ENCODE measurements around the gene RHD.
"Not testable (repeated sequence)": the region's sequence is repeated elsewhere in the genome, so short reads cannot be mapped to it uniquely, and the experiment has no call there.

Gene RHD

DNA sequence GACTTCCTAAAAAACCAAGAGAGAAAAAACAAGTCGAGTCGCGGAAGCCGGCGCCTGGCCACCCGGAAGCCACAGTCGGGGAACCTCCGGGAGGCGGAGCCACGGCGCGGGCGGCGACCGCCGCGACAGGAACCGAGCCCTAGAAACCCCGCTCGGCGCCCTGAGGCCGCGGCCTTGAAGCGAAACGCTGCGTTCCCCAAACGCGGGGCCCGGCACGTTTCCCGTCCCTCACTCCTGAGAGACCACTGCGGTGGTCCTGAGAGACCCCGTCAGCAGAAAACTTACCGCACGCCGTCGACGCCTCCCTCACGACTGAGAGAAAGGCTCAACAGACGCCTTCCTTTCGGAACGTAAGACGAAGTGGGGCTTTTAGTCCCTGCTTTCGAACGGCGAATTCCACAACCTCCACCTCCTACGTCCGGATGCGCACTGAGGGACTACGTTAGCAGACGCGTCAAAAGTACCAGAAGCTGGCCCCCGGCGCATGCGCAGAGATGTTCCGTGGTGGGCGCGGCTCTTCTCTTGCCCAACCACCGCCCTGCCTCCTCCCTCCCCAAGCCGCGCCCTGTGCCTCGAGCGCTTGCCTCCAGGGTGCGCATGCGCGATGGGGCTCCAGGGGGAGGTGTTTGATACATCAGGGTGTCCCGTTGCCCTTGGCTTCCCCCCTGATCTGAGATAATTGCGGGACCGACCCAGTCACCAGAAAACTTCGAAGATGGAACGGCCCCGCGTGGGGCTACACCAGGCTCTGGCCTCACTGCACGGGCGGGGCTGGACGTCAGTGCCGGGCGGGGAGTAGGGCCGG lies 25.1 kb upstream of the RHD start, which contains the start of gene RSRP1:
TSS of gene RSRP1 (minus strand) at position 431 of the 805 bp plus-strand sequence. CDS start 491 bp downstream, outside the sequence.
- Mint-ChIP-seq H3K9me3 (ENCODE audit: low read depth) (no peaks in the 10 kb centered on the region), H3K36me3 (peaks cover 17% of the 10 kb centered on the region), H3K4me1 (ENCODE audit: low read depth) (peaks cover 45% of the 10 kb centered on the region), H3K27me3 (no peaks in the 10 kb centered on the region), H3K4me3 (peak within 1 kb of the TSS; percentile 96), H3K27ac (peak within 1 kb of the TSS; percentile 98)

DNA sequence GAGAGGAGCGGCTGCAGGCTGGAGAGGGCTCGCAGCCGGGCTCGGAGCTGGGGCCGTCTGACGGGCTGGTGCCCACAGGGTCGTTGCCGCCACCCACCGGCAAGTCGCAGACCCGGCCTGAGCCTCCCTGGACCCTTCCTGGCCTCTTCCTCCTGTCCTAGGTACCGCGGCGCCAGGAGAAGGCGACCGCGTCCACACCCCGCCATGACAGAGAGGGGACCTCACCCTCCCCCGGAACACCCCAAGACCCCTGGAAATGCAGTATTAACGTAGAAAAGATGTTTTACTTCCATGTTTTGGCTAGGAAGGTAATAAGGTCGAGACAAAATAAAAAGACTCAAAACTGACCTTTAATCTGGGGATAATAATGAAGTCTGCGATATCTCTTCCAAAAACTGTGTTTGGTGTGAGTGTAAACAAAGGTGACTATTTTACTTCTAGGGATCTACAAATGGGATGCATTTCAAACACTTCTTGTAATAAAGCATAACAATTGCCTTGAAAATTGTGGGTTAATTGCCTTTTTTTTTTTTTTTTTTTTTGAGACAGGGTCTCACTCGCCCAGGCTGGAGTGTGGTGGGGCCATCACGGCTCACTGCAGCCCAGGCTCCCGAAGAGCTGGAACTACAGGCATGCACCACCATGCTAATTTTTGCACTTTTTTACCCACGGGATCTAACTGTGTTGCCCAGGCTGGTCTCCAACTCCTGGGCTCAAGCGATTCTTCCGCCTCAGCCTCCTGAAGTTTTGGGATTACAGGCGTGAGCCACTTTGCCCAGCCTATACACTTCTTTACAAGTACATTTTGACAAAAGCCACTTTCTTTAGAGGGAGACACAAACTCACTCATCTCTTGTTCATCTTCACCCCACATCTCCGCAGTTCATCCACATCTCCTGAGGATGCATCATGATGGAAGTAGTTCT lies 24.2 kb upstream of the RHD start:
- peak overlapping the region; percentile 96 for H3K4me3 Mint-ChIP-seq
- peak overlapping the region; percentile 77 for H3K27ac Mint-ChIP-seq
- peaks cover 17% of the 10 kb centered on the region for H3K36me3 Mint-ChIP-seq
- H3K27me3 Mint-ChIP-seq, result no peaks in the 10 kb centered on the region
- peaks cover 37% of the 10 kb centered on the region for H3K4me1 Mint-ChIP-seq (ENCODE audit: low read depth)
- H3K9me3 Mint-ChIP-seq (ENCODE audit: low read depth), result no peaks in the 10 kb centered on the region

GRCh38 chr1:25253911-25254310 lies 18.4 kb upstream of the RHD start:
- H3K4me3 Mint-ChIP-seq, result no peak overlapping the region
- H3K9me3 Mint-ChIP-seq (ENCODE audit: low read depth), result no peaks in the 10 kb centered on the region
- H3K4me1 Mint-ChIP-seq (ENCODE audit: low read depth), result peaks cover 4% of the 10 kb centered on the region
- H3K27ac Mint-ChIP-seq, result no peak overlapping the region
- H3K36me3 Mint-ChIP-seq, result no peaks in the 10 kb centered on the region
- no peaks in the 10 kb centered on the region for H3K27me3 Mint-ChIP-seq

- no peaks in the 10 kb centered on the region for H3K27me3 Mint-ChIP-seq
- H3K36me3 Mint-ChIP-seq, result no peaks in the 10 kb centered on the region
- H3K4me3 Mint-ChIP-seq, result no peak overlapping the region
- H3K27ac Mint-ChIP-seq, result no peak overlapping the region
- H3K4me1 Mint-ChIP-seq (ENCODE audit: low read depth), result peaks cover 11% of the 10 kb centered on the region
- H3K9me3 Mint-ChIP-seq (ENCODE audit: low read depth), result no peaks in the 10 kb centered on the region
Measured at GRCh38 chr1:25255706-25256577, 16.4 kb upstream of the RHD start.

GRCh38 chr1:25256578-25256965 lies 15.7 kb upstream of the RHD start:
- Mint-ChIP-seq H3K4me1 (ENCODE audit: low read depth) (peaks cover 11% of the 10 kb centered on the region), H3K27ac (no peak overlapping the region), H3K27me3 (no peaks in the 10 kb centered on the region), H3K36me3 (no peaks in the 10 kb centered on the region), H3K9me3 (ENCODE audit: low read depth) (no peaks in the 10 kb centered on the region), H3K4me3 (no peak overlapping the region)

GRCh38 chr1:25257196-25257595 lies 15.1 kb upstream of the RHD start:
- Mint-ChIP-seq H3K36me3 (peaks cover under 1% of the 10 kb centered on the region), H3K4me1 (ENCODE audit: low read depth) (peaks cover 12% of the 10 kb centered on the region), H3K9me3 (ENCODE audit: low read depth) (no peaks in the 10 kb centered on the region), H3K27me3 (no peaks in the 10 kb centered on the region), H3K27ac (no peak overlapping the region), H3K4me3 (no peak overlapping the region)

- Mint-ChIP-seq H3K27ac (peak overlapping the region; percentile 34), H3K4me1 (ENCODE audit: low read depth) (peaks cover 23% of the 10 kb centered on the region)
- H3K9me3 Mint-ChIP-seq (ENCODE audit: low read depth); H3K36me3 Mint-ChIP-seq; H3K4me3 Mint-ChIP-seq; H3K27me3 Mint-ChIP-seq: not testable (repeated sequence)
Measured at GRCh38 chr1:25259813-25260212, 12.5 kb upstream of the RHD start.

DNA sequence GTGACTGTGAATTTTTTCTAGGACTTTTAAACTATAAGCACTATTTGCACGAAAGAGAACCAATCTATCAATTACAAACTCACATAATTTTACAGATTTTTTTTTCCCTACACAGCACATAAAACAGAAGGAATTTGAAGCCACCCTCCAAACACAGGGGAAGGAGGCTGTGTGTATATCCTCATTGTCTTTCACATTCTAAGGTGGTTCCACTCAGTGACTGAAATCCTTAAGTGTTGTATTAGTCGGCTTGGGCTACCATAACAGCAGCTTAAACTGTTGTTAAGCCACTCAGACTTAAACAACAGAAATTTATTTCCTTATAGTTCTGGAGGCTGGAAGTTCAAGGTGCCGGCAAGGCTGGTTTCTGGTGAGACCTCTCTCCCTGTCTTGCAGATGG lies 12.0 kb upstream of the RHD start:
- not testable (repeated sequence) for H3K36me3 Mint-ChIP-seq; H3K4me3 Mint-ChIP-seq; H3K27me3 Mint-ChIP-seq; H3K9me3 Mint-ChIP-seq (ENCODE audit: low read depth)
- H3K27ac Mint-ChIP-seq, result peak overlapping the region; percentile 34
- H3K4me1 Mint-ChIP-seq (ENCODE audit: low read depth), result peaks cover 22% of the 10 kb centered on the region

GRCh38 chr1:25266554-25267287 lies 5.6 kb upstream of the RHD start:
- H3K4me3 Mint-ChIP-seq, result peak overlapping the region; percentile 96
- H3K36me3 Mint-ChIP-seq; H3K27me3 Mint-ChIP-seq; H3K9me3 Mint-ChIP-seq (ENCODE audit: low read depth): not testable (repeated sequence)
- H3K27ac Mint-ChIP-seq, result peak overlapping the region; percentile 88
- H3K4me1 Mint-ChIP-seq (ENCODE audit: low read depth), result peaks cover 26% of the 10 kb centered on the region

DNA sequence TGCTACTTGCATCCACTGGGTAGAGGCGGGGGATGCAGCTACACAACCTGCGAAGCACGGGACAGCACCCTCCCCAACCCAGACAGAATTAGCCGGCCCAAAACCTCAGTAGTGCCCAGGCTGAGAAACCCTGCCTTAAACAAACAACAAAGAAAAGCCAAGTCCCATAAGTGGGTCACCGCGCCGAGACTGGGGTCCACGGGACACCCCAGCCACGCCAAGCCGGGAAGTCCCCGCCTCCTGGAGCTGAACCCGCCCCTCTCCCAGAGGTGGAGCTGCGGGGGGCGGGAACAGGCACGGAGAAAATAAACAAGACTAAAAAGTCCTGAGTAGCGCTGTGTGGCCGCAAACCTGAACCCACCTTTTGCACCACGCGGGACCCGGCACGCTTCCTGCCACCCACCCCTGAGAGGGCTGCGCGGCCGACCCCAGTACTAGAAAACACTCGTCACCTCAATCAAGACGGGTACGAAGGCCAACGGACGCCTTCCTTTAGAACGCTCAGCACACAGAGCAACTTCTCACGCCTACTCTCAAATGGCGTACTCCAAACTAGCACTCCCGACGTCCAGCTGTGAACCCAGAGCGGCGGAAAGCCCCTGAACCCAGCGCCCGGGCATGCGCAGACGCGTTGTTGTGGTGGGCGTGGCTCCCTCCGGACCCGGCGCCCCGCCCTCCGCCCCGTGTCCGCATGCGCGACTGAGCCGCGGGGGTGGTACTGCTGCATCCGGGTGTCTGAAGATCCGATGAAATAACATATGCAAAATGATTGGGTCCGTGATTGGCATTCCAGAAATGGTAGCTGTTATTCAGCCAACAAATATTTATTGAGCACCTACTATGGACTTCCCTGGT lies 4.8 kb upstream of the RHD start:
- not testable (repeated sequence) for H3K36me3 Mint-ChIP-seq; H3K27me3 Mint-ChIP-seq; H3K9me3 Mint-ChIP-seq (ENCODE audit: low read depth)
- peaks cover 23% of the 10 kb centered on the region for H3K4me1 Mint-ChIP-seq (ENCODE audit: low read depth)
- H3K27ac Mint-ChIP-seq, result peak overlapping the region; percentile 91
- H3K4me3 Mint-ChIP-seq, result peak overlapping the region; percentile 89

DNA sequence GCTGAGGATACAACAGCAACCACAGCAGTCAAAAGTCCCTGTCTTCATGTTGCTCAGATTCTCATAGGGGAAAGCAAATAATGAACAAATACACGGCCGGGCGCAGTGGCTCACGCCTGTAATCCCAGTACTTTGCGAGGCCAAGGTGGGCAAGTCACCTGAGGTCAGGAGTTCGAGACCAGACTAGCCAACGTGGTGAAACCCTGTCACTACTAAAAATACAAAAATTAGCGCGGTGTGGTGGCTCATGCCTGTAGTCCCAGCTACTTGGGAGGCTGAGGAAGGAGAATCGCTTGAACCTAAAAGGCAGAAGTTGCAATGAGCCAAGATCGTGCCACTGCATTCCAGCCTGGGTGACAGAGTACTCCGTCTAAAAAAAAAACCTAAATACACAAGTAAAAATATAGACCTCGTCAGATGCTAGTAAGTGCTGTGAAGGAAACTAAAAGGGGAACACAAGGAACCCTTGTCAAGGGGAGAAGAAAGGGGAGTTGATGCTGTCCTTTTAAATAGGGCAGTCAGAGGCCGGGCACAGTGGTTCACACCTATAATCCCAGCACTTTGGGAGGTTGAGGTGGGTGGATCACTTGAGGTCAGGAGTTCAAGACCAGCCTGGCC lies 4.1 kb upstream of the RHD start:
- not testable (repeated sequence) for H3K27me3 Mint-ChIP-seq; H3K9me3 Mint-ChIP-seq (ENCODE audit: low read depth); H3K36me3 Mint-ChIP-seq
- Mint-ChIP-seq H3K27ac (peak overlapping the region; percentile 91), H3K4me1 (ENCODE audit: low read depth) (peaks cover 17% of the 10 kb centered on the region), H3K4me3 (peak overlapping the region; percentile 89)

DNA sequence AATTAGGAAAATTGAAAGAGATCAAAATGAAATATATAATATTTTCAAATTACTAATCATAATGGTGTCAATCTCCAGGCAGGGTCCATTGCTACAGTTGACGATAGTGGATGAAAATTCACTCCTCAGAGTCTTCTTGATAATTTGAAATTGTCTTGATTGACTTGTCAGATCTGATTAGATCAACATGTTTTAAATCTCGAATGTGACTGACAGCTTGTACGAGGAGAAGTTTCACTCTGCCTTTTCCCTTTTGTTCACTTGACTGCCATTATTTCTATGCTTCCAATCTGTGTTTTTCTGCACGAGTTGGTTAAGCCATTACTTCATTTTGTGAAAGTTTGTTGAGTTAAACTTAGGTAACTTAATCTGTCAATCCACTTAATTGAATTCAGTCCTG lies 3.3 kb downstream of the RHD start:
- not testable (repeated sequence) for H3K36me3 Mint-ChIP-seq; H3K4me3 Mint-ChIP-seq; H3K9me3 Mint-ChIP-seq (ENCODE audit: low read depth); H3K4me1 Mint-ChIP-seq (ENCODE audit: low read depth); H3K27ac Mint-ChIP-seq; H3K27me3 Mint-ChIP-seq

DNA sequence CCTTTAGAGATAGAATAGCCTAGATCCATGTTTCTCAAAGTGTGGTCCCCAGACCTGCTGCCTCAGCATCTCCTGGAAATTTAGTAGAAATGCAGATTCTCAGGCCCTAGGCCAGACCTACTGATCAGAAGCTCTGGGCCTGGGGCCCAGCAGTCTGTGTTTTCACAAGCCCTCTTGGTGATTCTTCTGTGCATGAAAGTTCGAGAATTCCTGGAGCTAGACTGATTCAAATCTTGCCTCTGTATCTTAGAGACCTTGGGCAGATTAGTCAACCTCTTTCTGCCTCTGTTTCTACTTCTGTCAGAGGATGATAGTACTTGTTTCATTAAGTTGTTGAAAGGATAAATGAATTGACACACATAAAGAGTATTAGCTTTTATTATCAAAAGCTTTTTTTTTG lies 5.0 kb downstream of the RHD start:
- H3K27ac Mint-ChIP-seq; H3K36me3 Mint-ChIP-seq; H3K4me3 Mint-ChIP-seq; H3K9me3 Mint-ChIP-seq (ENCODE audit: low read depth); H3K27me3 Mint-ChIP-seq; H3K4me1 Mint-ChIP-seq (ENCODE audit: low read depth): not testable (repeated sequence)

Measured in activated naive CD8-positive, alpha-beta T cell (primary cell).